ENCODE measurements around the gene MED19. TPM values are rescaled to one million over a fixed set of nuclear protein-coding genes. Genes with fewer than 3 reads are reported as not detected.

Gene MED19
- total RNA-seq: 10 to 100 TPM; 13.6 to 14.9 TPM

- ChIA-PET POLR2A (interaction anchor here (0.6 to 2.2 kb wide), 9 partner anchors 15 to 287 kb away, joined by 3 to 17 read pairs (median 3); partner anchors contain the start of gene SELENOH), CTCF (interaction anchor here (0.7 to 5.9 kb wide), 8 partner anchors 10 to 218 kb away, joined by 3 to 57 read pairs (median 4); partner anchors contain the start of genes BTBD18, SELENOH and UBE2L6)
- no peaks in the 10 kb centered on the region for H3K27me3 Mint-ChIP-seq (ENCODE audit: low read depth)
- H3K4me1 Mint-ChIP-seq (ENCODE audit: low read depth): peaks cover 41% of the 10 kb centered on the region
- peak within 1 kb of the TSS; percentile 100 for H3K4me3 Mint-ChIP-seq
- DNase-seq (peak; percentile 86), ATAC-seq (peak; percentile 59)
- peaks cover 25% of the 10 kb centered on the region for H3K36me3 Mint-ChIP-seq (ENCODE audit: low read depth)
- H3K9me3 Mint-ChIP-seq (ENCODE audit: insufficient read depth): no peaks in the 10 kb centered on the region
- H3K27ac Mint-ChIP-seq: peak within 1 kb of the TSS; percentile 100
Measured at GRCh38 chr11:57711414-57712255, at the start of gene MED19. MED19 (minus strand) TSS chr11:57712215; CDS start chr11:57712179, 36 bp downstream.

GRCh38 chr11:57758174-57758573 is 46.2 kb upstream of the MED19 start:
- POLR2A ChIA-PET: interaction anchor here (1.1 kb wide), 1 partner anchor 13 kb away, joined by 3 read pairs; no protein-coding TSS in a partner anchor
- H3K4me1 Mint-ChIP-seq (ENCODE audit: low read depth): peaks cover 16% of the 10 kb centered on the region

GRCh38 chr11:57752954-57753353 is 40.9 kb upstream of the MED19 start:
- ChIA-PET CTCF (interaction anchor here (0.9 to 3.8 kb wide), 5 partner anchors 10 to 47 kb away, joined by 3 to 95 read pairs (median 4); no protein-coding TSS in a partner anchor), POLR2A (no interaction called here)
- DNase-seq: no peak
- H3K4me3 Mint-ChIP-seq: no peak overlapping the region
- peaks cover 5% of the 10 kb centered on the region for H3K36me3 Mint-ChIP-seq (ENCODE audit: low read depth)
- H3K27ac Mint-ChIP-seq: no peak overlapping the region
- no peaks in the 10 kb centered on the region for H3K9me3 Mint-ChIP-seq (ENCODE audit: insufficient read depth)
- ATAC-seq: no peak
- H3K4me1 Mint-ChIP-seq (ENCODE audit: low read depth): peaks cover 15% of the 10 kb centered on the region
- no peaks in the 10 kb centered on the region for H3K27me3 Mint-ChIP-seq (ENCODE audit: low read depth)

More at GRCh38 chr11:57758174-57758573, 46.2 kb upstream of the MED19 start:
- CTCF ChIA-PET: interaction anchor here (0.6 to 11.2 kb wide), 4 partner anchors 8 to 469 kb away, joined by 3 to 96 read pairs (median 6); no protein-coding TSS in a partner anchor
- Mint-ChIP-seq H3K4me3 (no peak overlapping the region), H3K27ac (no peak overlapping the region), H3K36me3 (ENCODE audit: low read depth) (peaks cover 4% of the 10 kb centered on the region), H3K27me3 (ENCODE audit: low read depth) (no peaks in the 10 kb centered on the region), H3K9me3 (ENCODE audit: insufficient read depth) (no peaks in the 10 kb centered on the region)
- DNase-seq (no peak), ATAC-seq (no peak)

GRCh38 chr11:57751676-57752253 is 39.8 kb upstream of the MED19 start, which contains the start of gene BTBD18:
BTBD18 (minus strand) TSS chr11:57751819; CDS start chr11:57751188, 631 bp downstream.
- no peak within 1 kb of the TSS for H3K4me3 Mint-ChIP-seq
- no peak for DNase-seq
- ChIA-PET POLR2A (interaction anchor here (0.5 kb wide), 1 partner anchor 29 kb away, joined by 3 read pairs; no protein-coding TSS in a partner anchor), CTCF (interaction anchor here (0.9 to 3.8 kb wide), 14 partner anchors 9 to 63 kb away, joined by 3 to 95 read pairs (median 6); partner anchors contain the start of genes CTNND1, MED19 and TMX2)
- peaks cover 11% of the 10 kb centered on the region for H3K36me3 Mint-ChIP-seq (ENCODE audit: low read depth)
- peaks cover 21% of the 10 kb centered on the region for H3K4me1 Mint-ChIP-seq (ENCODE audit: low read depth)
- no peak within 1 kb of the TSS for H3K27ac Mint-ChIP-seq
- no peaks in the 10 kb centered on the region for H3K27me3 Mint-ChIP-seq (ENCODE audit: low read depth)
- ATAC-seq: peak; percentile 41
- H3K9me3 Mint-ChIP-seq (ENCODE audit: insufficient read depth): no peaks in the 10 kb centered on the region

- Mint-ChIP-seq H3K27ac (no peak overlapping the region), H3K4me1 (ENCODE audit: low read depth) (peaks cover 24% of the 10 kb centered on the region), H3K4me3 (no peak overlapping the region), H3K36me3 (ENCODE audit: low read depth) (peaks cover 14% of the 10 kb centered on the region), H3K9me3 (ENCODE audit: insufficient read depth) (no peaks in the 10 kb centered on the region), H3K27me3 (ENCODE audit: low read depth) (no peaks in the 10 kb centered on the region)
- no peak for ATAC-seq
- ChIA-PET POLR2A (interaction anchor here (0.5 to 1.4 kb wide), 2 partner anchors 9 to 29 kb away, joined by 3 to 4 read pairs; partner anchors contain the start of gene SELENOH), CTCF (interaction anchor here (1.1 to 3.8 kb wide), 11 partner anchors 8 to 49 kb away, joined by 4 to 95 read pairs (median 8); partner anchors contain the start of genes CTNND1, MED19 and TMX2)
- DNase-seq: no peak
Measured at GRCh38 chr11:57751176-57751575, 39.2 kb upstream of the MED19 start.

- ChIA-PET POLR2A (no interaction called here), CTCF (interaction anchor here (0.7 to 9.8 kb wide), 5 partner anchors 11 to 84 kb away, joined by 3 to 113 read pairs (median 5); no protein-coding TSS in a partner anchor)
- Mint-ChIP-seq H3K9me3 (ENCODE audit: insufficient read depth) (no peaks in the 10 kb centered on the region), H3K4me3 (no peak overlapping the region), H3K4me1 (ENCODE audit: low read depth) (peaks cover 50% of the 10 kb centered on the region), H3K27me3 (ENCODE audit: low read depth) (no peaks in the 10 kb centered on the region), H3K36me3 (ENCODE audit: low read depth) (peaks cover 47% of the 10 kb centered on the region), H3K27ac (peak overlapping the region; percentile 69)
- ATAC-seq: no peak
- no peak for DNase-seq
Measured at GRCh38 chr11:57746920-57747319, 34.9 kb upstream of the MED19 start.

GRCh38 chr11:57745206-57745605 is 33.2 kb upstream of the MED19 start:
- no peak for ATAC-seq
- DNase-seq: no peak
- no peak overlapping the region for H3K4me3 Mint-ChIP-seq
- H3K4me1 Mint-ChIP-seq (ENCODE audit: low read depth): peaks cover 53% of the 10 kb centered on the region
- no peaks in the 10 kb centered on the region for H3K27me3 Mint-ChIP-seq (ENCODE audit: low read depth)
- CTCF ChIA-PET: interaction anchor here (1.1 to 9.8 kb wide), 4 partner anchors 17 to 287 kb away, joined by 3 to 113 read pairs (median 4); no protein-coding TSS in a partner anchor
- POLR2A ChIA-PET: interaction anchor here (1.0 kb wide), 1 partner anchor 13 kb away, joined by 3 read pairs; no protein-coding TSS in a partner anchor
- H3K36me3 Mint-ChIP-seq (ENCODE audit: low read depth): peaks cover 61% of the 10 kb centered on the region
- no peaks in the 10 kb centered on the region for H3K9me3 Mint-ChIP-seq (ENCODE audit: insufficient read depth)
- H3K27ac Mint-ChIP-seq: peak overlapping the region; percentile 73

GRCh38 chr11:57744357-57744756 is 32.3 kb upstream of the MED19 start:
- Mint-ChIP-seq H3K27ac (peak overlapping the region; percentile 73), H3K36me3 (ENCODE audit: low read depth) (peaks cover 64% of the 10 kb centered on the region), H3K27me3 (ENCODE audit: low read depth) (no peaks in the 10 kb centered on the region), H3K4me3 (no peak overlapping the region), H3K9me3 (ENCODE audit: insufficient read depth) (no peaks in the 10 kb centered on the region), H3K4me1 (ENCODE audit: low read depth) (peaks cover 58% of the 10 kb centered on the region)
- no peak for DNase-seq
- no peak for ATAC-seq
- CTCF ChIA-PET: interaction anchor here (0.7 to 9.8 kb wide), 6 partner anchors 18 to 780 kb away, joined by 3 to 113 read pairs (median 3); no protein-coding TSS in a partner anchor
- POLR2A ChIA-PET: interaction anchor here (1.0 to 4.1 kb wide), 2 partner anchors 31 to 49 kb away, joined by 3 to 46 read pairs; no protein-coding TSS in a partner anchor

GRCh38 chr11:57742087-57742452 is 30.1 kb upstream of the MED19 start:
- no peaks in the 10 kb centered on the region for H3K9me3 Mint-ChIP-seq (ENCODE audit: insufficient read depth)
- ATAC-seq (no peak), DNase-seq (no peak)
- H3K4me1 Mint-ChIP-seq (ENCODE audit: low read depth): peaks cover 53% of the 10 kb centered on the region
- H3K27ac Mint-ChIP-seq: peak overlapping the region; percentile 99
- POLR2A ChIA-PET: interaction anchor here (0.6 to 4.1 kb wide), 32 partner anchors 9 to 835 kb away, joined by 3 to 46 read pairs (median 4); partner anchors contain the start of genes CLP1, MED19, P2RX3 and SSRP1
- H3K27me3 Mint-ChIP-seq (ENCODE audit: low read depth): no peaks in the 10 kb centered on the region
- peaks cover 76% of the 10 kb centered on the region for H3K36me3 Mint-ChIP-seq (ENCODE audit: low read depth)
- peak overlapping the region; percentile 100 for H3K4me3 Mint-ChIP-seq
- CTCF ChIA-PET: interaction anchor here (1.0 to 9.8 kb wide), 8 partner anchors 10 to 782 kb away, joined by 3 to 113 read pairs (median 4); partner anchors contain the start of genes BTBD18, MED19 and TMX2

GRCh38 chr11:57741132-57742086 is 29.4 kb upstream of the MED19 start, which contains the start of gene SELENOH:
SELENOH (plus strand) TSS chr11:57741491; CDS start chr11:57741596, 105 bp downstream.
- CTCF ChIA-PET: interaction anchor here (1.0 to 9.8 kb wide), 8 partner anchors 9 to 783 kb away, joined by 3 to 113 read pairs (median 4); partner anchors contain the start of genes BTBD18, MED19 and TMX2
- Mint-ChIP-seq H3K27ac (peak within 1 kb of the TSS; percentile 99), H3K4me3 (peak within 1 kb of the TSS; percentile 100), H3K9me3 (ENCODE audit: insufficient read depth) (no peaks in the 10 kb centered on the region), H3K27me3 (ENCODE audit: low read depth) (no peaks in the 10 kb centered on the region), H3K4me1 (ENCODE audit: low read depth) (peaks cover 47% of the 10 kb centered on the region), H3K36me3 (ENCODE audit: low read depth) (peaks cover 69% of the 10 kb centered on the region)
- POLR2A ChIA-PET: interaction anchor here (0.6 to 4.1 kb wide), 35 partner anchors 9 to 836 kb away, joined by 3 to 46 read pairs (median 4); partner anchors contain the start of genes CLP1, MED19, P2RX3 and SSRP1
- ATAC-seq: peak; percentile 91
- DNase-seq: peak; percentile 98
